ENCODE results near the gene CFAP299. TPM values are rescaled to one million over a fixed set of nuclear protein-coding genes. Genes with fewer than 3 reads are reported as not detected.

CFAP299 gene
- total RNA-seq, 2 donors from 2014 or later, result not detected

GRCh38 chr4:80926446-80926845, 590.9 kb downstream of the CFAP299 start:
- Mint-ChIP-seq H3K4me1 (peaks cover 6% of the 10 kb centered on the region), H3K27ac (no peak overlapping the region), H3K4me3 (no peak overlapping the region), H3K36me3 (ENCODE audit: low read depth) (no peaks in the 10 kb centered on the region), H3K9me3 (no peaks in the 10 kb centered on the region), H3K27me3 (ENCODE audit: insufficient read depth) (peaks cover 2% of the 10 kb centered on the region)
- WGBS, 2 experiments (ENCODE audit: insufficient coverage in 1 of 2, insufficient read length in 1 of 2), result 91 to 100% methylated on average over 1 of the region's 1 CpG
- peaks cover 5% of the 10 kb centered on the region for H3K4me1 ChIP-seq (ENCODE audit: control insufficient read depth, insufficient read depth, low read length)
- no peak for DNase-seq
- no peaks in the 10 kb centered on the region for H3K36me3 ChIP-seq (ENCODE audit: control insufficient read depth, insufficient read depth, low read length)
- no peaks in the 10 kb centered on the region for H3K9me3 ChIP-seq (ENCODE audit: control insufficient read depth, low read length)
- H3K27me3 ChIP-seq (ENCODE audit: control insufficient read depth, insufficient read depth, low read length, poor library complexity, severe bottlenecking), result peaks cover 9% of the 10 kb centered on the region
- H3K27ac ChIP-seq (ENCODE audit: low read depth, low read length), result no peak overlapping the region
- no peak for TF ChIP-seq CTCF (conservative IDR thresholded peaks at IDR 0.05)
- no peak overlapping the region for H3K4me3 ChIP-seq (ENCODE audit: low read length)
- no peak overlapping the region for H3K9ac ChIP-seq (ENCODE audit: extremely low read depth, low read length, poor library complexity, severe bottlenecking)

GRCh38 chr4:80926891-80927290, 591.4 kb downstream of the CFAP299 start:
- H3K27ac ChIP-seq (ENCODE audit: low read depth, low read length), result no peak overlapping the region
- peaks cover 3% of the 10 kb centered on the region for H3K4me1 ChIP-seq (ENCODE audit: control insufficient read depth, insufficient read depth, low read length)
- H3K27me3 ChIP-seq (ENCODE audit: control insufficient read depth, insufficient read depth, low read length, poor library complexity, severe bottlenecking), result peaks cover 9% of the 10 kb centered on the region
- H3K4me3 ChIP-seq (ENCODE audit: low read length), result no peak overlapping the region
- Mint-ChIP-seq H3K27me3 (ENCODE audit: insufficient read depth) (peaks cover 2% of the 10 kb centered on the region), H3K4me3 (no peak overlapping the region), H3K36me3 (ENCODE audit: low read depth) (no peaks in the 10 kb centered on the region), H3K27ac (no peak overlapping the region), H3K9me3 (no peaks in the 10 kb centered on the region), H3K4me1 (peaks cover 6% of the 10 kb centered on the region)
- H3K9ac ChIP-seq (ENCODE audit: extremely low read depth, low read length, poor library complexity, severe bottlenecking), result no peak overlapping the region
- no peak for DNase-seq
- WGBS, 2 experiments (ENCODE audit: insufficient coverage in 1 of 2, insufficient read length in 1 of 2), result 77% methylated on average over 1 of the region's 1 CpG; no CpG with 5 or more reads in 1 of the 2 experiments
- TF ChIP-seq CTCF (conservative IDR thresholded peaks at IDR 0.05), result no peak
- H3K36me3 ChIP-seq (ENCODE audit: control insufficient read depth, insufficient read depth, low read length), result no peaks in the 10 kb centered on the region
- no peaks in the 10 kb centered on the region for H3K9me3 ChIP-seq (ENCODE audit: control insufficient read depth, low read length)

- no peak overlapping the region for H3K27ac Mint-ChIP-seq
- WGBS, 2 experiments (ENCODE audit: insufficient coverage in 1 of 2, insufficient read length in 1 of 2), result 93 to 95% methylated on average over 2 to 3 of the region's 3 CpGs
- H3K36me3 Mint-ChIP-seq (ENCODE audit: low read depth), result no peaks in the 10 kb centered on the region
Measured at GRCh38 chr4:80927420-80927819, 591.9 kb downstream of the CFAP299 start.

More at GRCh38 chr4:80927420-80927819, 591.9 kb downstream of the CFAP299 start:
- no peak for DNase-seq
- Mint-ChIP-seq H3K9me3 (no peaks in the 10 kb centered on the region), H3K4me3 (no peak overlapping the region), H3K4me1 (peaks cover 6% of the 10 kb centered on the region), H3K27me3 (ENCODE audit: insufficient read depth) (peaks cover 2% of the 10 kb centered on the region)
- H3K4me3 ChIP-seq (ENCODE audit: low read length), result no peak overlapping the region
- no peaks in the 10 kb centered on the region for H3K36me3 ChIP-seq (ENCODE audit: control insufficient read depth, insufficient read depth, low read length)
- no peak for TF ChIP-seq CTCF (conservative IDR thresholded peaks at IDR 0.05)
- peaks cover 3% of the 10 kb centered on the region for H3K4me1 ChIP-seq (ENCODE audit: control insufficient read depth, insufficient read depth, low read length)
- H3K9me3 ChIP-seq (ENCODE audit: control insufficient read depth, low read length), result no peaks in the 10 kb centered on the region
- no peak overlapping the region for H3K27ac ChIP-seq (ENCODE audit: low read depth, low read length)
- peaks cover 9% of the 10 kb centered on the region for H3K27me3 ChIP-seq (ENCODE audit: control insufficient read depth, insufficient read depth, low read length, poor library complexity, severe bottlenecking)
- no peak overlapping the region for H3K9ac ChIP-seq (ENCODE audit: extremely low read depth, low read length, poor library complexity, severe bottlenecking)

Measured in endodermal cell (in vitro differentiated cells).